Stimulated activated CD4-positive, alpha-beta T cell treated with anti-CD3 and anti-CD28 coated beads, Interleukin-12 subunit alpha, Interleukin-12 subunit beta, amount 100 ng/mL, for 48 hours (primary cell): ENCODE results near the gene MAP2K3.
"Not testable (repeated sequence)": the region's sequence is repeated elsewhere in the genome, so short reads cannot be mapped to it uniquely, and the experiment has no call there.

Experiments used
- DNase-seq, 3 donors: peaks; one replicate each; pipeline ENCODE4 v3.0.0-alpha.2; 2020; ENCODE audit warnings: low read depth in 2 of 3, low spot score in 1 of 3

MAP2K3 gene

GRCh38 chr17:21310061-21310765 lies 25.7 kb downstream of the MAP2K3 start:
- not testable (repeated sequence) for DNase-seq

DNA sequence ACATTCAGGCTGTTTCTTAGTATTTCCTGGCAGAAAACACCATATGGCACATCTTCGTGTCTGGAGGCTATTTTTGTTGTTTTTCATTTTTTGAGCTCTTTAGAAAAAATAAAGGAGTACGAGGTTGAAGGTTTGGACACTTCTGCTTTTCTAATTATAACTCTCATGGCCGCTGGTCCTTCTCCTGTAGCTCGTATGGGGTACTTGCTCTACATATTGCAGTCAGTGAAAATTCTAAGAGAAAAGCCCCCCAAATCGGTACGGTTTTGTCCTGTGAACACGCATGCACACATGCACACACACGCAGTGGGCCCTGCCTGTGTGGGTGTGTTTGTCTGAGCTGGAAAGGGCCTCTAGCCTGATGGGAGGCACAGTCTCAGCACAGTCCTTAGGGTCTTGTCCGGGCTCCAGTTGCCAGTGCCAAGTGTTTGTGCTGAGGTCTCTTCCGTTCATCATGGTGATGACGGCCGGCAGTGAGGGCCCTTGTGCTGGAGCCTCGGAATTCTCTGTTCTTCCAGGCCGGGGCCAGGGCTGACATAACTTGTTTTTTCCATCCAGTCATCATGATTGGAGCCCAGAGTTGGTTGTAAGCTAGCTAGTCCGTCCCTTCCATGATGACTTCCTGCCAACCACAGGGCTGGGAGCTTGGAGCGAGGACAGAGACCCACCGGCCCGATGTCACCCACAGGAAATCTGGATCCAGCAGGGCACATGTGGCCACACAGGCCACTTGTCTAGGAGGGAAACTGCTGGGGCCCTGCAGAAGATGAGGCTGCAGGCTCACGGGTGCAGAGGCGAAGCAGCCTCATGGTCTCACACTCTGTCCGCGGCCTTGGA lies 26.5 kb downstream of the MAP2K3 start:
- DNase-seq: not testable (repeated sequence)

DNA sequence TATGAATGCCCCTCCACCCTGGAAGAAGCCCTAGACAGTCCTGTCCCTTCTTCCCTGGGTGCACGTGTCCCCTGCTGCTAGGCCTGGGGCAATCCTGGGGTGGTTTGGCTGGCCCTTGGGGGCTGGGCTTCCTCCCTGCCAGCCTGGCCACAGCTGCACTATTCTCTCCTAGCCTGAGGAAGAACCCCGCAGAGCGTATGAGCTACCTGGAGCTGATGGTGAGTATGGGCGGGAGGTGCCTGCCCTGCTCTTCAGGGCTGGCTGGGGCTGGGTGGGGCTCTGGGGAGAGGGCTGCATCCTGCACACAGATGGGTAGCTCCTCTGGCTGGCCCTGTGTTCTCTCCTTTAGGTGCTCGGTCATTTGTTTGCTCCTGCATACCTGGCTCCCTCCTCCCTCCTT lies 28.8 kb downstream of the MAP2K3 start:
- no peak for DNase-seq

DNA sequence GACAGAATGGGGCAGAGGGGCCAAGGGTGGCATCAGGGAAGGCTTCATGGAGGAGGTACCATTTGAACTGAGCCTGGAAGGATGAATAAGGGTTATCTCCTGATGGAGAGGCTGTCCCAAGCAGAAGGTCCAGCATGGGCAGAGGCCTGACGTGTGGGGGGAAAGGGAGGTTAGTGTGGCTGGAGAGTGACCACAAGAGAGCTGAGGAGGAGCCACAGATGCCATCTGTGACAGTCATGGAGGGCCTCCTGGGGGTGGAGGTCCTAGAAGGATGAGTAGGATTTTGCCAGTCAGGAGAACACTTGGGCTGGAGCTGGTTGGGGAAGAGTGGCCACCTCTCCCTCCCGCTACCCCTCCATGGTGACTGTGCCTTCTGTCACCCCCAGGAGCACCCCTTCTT lies 29.2 kb downstream of the MAP2K3 start:
- not testable (repeated sequence) for DNase-seq

DNA sequence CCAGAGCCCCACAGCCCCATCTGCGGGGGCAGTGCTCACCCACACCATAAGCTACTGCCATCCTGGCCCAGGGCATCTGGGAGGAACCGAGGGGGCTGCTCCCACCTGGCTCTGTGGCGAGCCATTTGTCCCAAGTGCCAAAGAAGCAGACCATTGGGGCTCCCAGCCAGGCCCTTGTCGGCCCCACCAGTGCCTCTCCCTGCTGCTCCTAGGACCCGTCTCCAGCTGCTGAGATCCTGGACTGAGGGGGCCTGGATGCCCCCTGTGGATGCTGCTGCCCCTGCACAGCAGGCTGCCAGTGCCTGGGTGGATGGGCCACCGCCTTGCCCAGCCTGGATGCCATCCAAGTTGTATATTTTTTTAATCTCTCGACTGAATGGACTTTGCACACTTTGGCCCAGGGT lies 29.8 kb downstream of the MAP2K3 start:
- not testable (repeated sequence) for DNase-seq

- not testable (repeated sequence) for DNase-seq
Observed at GRCh38 chr17:21314701-21315111, 30.2 kb downstream of the MAP2K3 start.

DNA sequence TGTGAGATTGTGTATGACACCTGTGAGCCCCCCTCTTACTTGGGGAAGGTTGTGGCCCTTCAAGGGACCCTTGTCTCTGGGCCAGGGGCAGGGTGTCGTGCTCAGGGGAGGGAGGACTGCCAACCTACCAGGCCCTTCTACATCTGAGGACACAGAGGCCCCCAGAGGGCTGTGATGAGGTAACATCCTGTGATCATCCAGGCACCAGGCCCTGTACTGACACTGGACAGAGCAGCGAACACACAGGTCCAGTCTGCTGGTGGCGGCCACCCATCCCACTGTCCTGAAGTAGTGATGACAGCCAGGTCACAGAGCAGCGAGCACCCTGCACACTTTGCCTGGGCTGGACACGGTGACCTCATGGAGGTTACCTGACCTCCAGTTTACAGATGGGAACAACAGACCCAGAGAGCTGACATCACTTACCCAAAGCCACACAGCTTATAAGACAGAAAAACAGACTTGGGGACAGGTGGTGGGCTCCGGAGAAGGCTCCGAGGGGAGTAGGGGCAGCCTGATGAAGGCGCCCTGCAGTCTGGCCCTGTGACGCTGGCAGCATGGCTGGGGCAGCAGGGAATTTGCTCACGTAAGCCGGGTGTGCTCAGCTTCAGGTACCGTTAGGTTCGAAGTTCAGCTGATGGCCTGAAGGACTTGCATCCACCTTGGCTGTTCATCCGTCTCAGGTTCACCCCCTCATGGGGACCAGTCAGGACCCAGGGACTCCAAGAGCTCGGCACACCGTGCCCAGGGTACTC lies 30.9 kb downstream of the MAP2K3 start:
- DNase-seq: not testable (repeated sequence)

DNA sequence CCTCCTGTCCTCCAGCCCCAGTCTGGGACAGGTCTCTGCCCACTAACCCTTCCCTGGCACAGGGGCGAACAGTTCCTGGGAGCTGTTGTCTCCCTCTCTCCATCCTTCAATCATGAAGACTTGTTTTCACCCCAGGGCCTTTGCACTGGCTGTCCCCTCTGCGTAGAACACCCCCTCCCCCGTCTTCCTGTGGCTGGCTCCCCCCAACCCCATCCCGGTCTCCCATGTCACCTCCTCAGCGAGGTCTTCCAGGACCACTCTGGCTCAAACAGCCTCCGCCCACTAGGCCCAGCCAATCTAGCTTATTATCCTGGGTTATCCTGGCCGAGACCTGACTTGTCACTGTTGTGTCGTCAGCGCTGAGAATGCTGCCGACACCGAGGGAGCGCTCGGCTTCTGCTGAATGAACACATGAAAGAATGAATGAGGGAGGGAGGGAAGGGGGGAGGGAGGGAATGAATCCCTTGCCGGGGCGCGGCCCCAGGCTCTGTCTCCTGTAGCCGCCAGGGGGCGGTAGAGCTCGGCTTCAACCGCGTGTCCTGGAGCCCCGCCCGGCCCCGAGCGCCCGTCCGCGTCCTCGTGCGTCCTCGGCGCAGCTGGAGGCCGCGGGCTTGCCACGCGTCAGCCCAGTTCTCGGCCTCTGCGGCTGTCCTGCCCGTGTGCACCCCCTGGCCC lies 31.8 kb downstream of the MAP2K3 start:
- not testable (repeated sequence) for DNase-seq

DNA sequence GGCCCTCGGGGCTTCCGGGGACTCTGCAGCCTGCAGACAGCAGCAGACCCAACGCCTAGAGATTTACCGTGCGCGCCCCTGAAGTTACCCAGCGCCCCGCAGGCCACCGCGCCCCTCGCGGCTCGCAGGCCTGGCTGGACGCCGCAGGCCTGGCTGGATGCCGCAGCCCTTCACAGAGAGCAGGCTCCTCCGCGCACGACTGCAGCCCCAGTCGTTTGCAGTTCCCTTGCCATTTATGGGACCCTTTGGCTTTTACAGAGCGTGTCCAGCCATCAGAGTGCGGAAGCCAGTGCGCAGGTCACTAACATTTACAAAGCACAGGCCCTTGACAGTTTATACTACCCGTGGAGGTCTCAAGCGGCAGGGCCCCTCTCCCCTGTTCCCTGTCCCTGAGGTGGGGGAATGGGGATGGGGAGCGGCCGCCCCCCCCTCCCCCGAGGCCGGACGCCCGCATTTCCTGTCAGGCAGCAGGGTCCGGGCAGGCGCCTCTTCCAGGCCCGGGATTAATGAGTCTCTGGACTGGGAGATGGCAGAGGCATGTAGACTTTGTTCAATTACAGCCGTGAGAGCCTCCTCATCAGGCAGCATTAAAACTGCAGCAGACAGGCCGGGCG lies 32.5 kb downstream of the MAP2K3 start:
- not testable (repeated sequence) for DNase-seq

DNA sequence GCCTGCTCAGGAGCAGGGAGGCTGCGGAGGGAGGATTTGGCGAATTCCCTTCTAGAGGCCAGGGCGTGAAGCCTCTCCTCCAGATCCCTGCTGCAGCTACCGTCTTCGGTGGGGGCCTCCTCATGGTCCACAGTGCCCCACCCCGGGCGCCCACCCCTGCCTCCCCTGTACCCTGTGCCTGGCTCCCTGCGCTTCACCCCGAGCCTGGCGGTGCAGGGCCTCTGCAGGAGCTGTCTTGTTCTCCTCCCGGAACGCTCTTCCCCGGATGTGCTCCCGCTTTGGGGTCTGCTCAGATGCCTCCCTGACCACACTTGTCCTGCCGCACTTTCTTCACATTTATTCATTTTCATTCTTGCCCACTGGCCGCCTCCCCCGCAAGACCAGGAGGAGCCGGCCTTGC lies 33.3 kb downstream of the MAP2K3 start:
- not testable (repeated sequence) for DNase-seq

- DNase-seq: no peak
Observed at GRCh38 chr17:21318439-21318838, 33.9 kb downstream of the MAP2K3 start.

- not testable (repeated sequence) for DNase-seq
Observed at GRCh38 chr17:21318856-21319255, 34.3 kb downstream of the MAP2K3 start.

- not testable (repeated sequence) for DNase-seq
Observed at GRCh38 chr17:21319256-21319655, 34.7 kb downstream of the MAP2K3 start.

DNA sequence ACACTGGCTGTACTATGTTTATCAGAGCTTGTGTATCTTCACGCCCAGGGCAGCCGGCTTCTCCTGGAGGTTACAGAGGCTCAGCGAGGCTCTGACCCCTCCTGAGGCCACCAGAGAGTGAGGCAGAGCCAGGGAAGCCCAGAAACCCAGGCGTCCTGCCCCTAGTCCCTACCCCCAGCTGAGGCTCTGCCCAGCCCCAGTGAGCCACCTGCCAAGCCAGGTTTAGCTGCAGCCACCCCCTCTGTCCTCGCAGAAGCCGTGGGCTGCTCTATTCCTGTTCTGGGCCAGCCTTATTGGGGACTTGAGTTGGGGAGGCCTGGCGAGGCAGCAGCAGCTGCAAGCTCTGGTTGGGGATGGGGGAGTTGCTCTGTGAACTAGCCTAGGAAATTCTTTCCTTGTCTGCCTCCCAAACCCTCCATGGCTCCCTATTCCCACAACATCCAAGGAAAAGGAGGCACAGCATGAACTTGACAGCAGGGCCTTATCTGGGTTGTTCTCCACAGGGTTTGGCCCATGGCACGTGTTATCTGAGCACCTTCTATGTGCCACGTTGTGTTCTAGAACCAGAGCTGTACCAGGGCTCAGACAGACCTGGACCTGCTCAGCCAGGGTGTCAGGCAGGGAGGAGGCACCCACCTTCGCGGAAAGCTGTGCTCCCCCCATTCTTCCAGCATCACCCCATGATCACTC lies 35.3 kb downstream of the MAP2K3 start:
- DNase-seq: not testable (repeated sequence)

DNA sequence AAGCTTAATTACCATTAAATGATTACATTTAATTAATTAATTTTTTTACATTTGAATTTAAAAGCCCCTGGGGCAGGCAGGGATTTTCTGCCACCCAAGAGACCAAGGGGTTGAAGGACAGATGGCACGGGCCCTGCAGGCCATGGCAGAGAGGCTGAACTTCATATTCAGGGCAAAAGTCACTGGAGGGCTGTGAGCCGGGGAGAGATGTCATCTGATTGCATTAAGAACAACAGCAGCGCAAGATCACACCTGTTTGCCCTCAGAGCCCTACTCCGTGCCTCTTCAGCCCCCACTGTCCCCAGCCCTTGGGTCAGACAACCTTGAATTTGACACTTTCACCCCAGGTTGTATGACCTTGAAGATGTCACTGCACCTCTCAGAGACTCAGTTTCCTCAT lies 35.9 kb downstream of the MAP2K3 start:
- DNase-seq: not testable (repeated sequence)

DNA sequence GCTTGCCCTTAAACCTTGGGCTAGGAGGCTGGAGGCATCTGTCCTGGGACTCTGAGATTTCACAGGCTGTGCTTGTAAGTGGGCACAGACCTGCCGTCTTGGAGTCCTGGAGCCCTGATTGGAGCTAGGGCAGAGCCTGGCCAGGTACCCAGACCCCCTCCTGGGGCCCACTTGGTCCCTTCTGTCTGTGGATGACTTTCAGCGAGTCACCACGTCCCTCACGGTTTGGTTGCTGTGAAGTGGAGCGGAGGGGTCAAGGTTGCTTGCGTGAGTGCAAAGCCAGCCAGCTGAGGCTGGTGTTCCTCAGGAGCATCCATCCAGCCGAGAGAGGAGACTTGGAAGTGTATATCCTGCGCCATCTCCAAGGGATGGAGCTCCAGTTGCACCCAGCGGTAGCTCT lies 36.5 kb downstream of the MAP2K3 start:
- DNase-seq: not testable (repeated sequence)

DNA sequence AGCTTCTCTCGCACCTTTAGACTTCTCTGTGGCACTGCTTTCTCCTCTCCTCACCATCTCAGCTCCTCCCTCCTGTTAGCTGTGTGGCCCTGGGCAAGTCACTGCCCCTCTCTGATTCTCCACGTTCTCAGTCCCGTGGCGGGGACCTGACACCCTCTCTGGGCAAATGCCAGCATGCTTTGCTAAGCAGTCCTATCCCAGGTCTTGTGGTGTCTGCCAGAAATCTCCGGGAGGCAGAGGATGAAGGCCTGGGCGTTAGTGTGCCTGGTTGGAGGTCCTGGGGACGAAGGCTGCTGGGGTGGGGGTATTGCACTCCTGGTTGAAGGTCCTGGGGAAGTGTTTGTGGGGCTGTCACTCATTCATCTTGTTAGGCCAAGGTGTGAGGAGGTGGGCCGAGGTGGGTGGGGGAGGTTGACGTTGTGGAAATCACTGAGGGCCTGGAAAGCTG lies 37.3 kb downstream of the MAP2K3 start:
- not testable (repeated sequence) for DNase-seq

DNA sequence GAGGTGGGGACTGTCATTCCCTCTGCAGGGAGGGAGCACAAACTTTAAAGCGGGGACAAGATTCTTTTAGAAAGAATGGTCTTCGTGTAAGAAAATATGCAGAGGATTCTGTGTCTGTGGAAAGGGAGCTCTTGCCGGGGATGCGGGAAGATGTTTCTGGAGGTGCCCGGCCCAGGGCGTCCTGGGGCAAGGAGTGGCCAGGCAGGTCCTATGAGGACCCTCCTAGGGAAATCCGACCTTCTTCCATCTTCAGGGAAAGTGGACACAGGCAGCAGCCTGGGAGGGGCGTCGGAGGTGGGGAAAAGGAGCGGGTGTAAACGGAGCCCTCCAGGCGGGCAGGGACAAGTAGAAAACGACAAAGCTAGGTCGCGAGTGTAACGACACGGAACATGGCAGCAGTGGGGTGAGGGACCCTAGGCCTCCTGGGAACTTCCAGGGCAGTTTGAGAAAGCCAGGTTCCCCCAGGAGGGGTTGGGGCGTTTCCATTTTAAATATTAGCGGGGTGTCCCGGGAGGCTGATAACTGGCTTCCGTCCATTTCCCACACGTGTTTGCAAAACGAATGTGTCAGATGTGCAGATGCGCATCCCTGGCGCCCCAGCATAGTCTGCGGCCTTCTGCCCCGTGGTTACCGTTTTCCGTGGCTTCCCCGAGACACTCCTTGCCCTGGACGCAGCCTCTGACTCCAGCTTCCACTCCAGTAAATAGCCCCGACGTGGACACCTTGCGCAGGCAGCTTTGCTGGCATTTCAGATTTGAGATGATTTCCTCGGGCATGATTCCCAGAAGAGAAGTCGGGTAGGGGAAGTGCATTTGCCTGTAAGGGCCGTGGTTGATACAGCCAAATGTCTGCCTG lies 39.0 kb downstream of the MAP2K3 start:
- DNase-seq: not testable (repeated sequence)

DNA sequence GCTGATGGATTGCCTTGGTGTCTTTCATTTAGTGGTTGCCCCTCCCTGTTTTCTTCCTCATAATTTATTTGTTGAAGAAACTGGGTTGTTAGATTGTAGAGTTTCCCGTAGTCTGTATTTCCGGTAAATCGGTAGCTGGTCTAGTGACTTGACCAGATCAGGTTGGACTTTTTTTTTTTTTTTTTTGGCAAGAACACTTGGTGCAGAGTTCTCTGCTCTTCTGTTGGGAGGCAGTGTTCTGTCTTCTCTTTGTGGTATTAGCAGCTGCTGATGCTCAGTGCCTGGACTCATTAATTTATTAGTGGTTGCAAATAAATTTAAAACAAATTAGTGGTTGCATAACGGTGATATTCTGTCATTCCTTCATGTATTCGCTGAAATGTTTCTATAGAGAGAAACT lies 40.2 kb downstream of the MAP2K3 start:
- not testable (repeated sequence) for DNase-seq
